ENCODE data around the gene VIPR2.

VIPR2 gene

GRCh38 chr7:159062569-159062968 lies 82.1 kb downstream of the VIPR2 start:
- no peak for DNase-seq

GRCh38 chr7:159061674-159062212 lies 82.9 kb downstream of the VIPR2 start:
- DNase-seq = no peak

- no peak for DNase-seq
Observed at GRCh38 chr7:159061209-159061608, 83.5 kb downstream of the VIPR2 start.

GRCh38 chr7:159060440-159060839 lies 84.2 kb downstream of the VIPR2 start:
- DNase-seq = no peak

GRCh38 chr7:159059629-159060028 lies 85.0 kb downstream of the VIPR2 start:
- DNase-seq = no peak

GRCh38 chr7:159057647-159058046 lies 87.0 kb downstream of the VIPR2 start:
- DNase-seq = no peak

- DNase-seq = no peak
Observed at GRCh38 chr7:159056737-159057136, 87.9 kb downstream of the VIPR2 start.

GRCh38 chr7:159051916-159052315 lies 92.8 kb downstream of the VIPR2 start:
- no peak for DNase-seq

- DNase-seq = no peak
Observed at GRCh38 chr7:159050704-159051103, 94.0 kb downstream of the VIPR2 start.

- no peak for DNase-seq
Observed at GRCh38 chr7:159049266-159050025, 95.2 kb downstream of the VIPR2 start.

GRCh38 chr7:159048656-159049055 lies 96.0 kb downstream of the VIPR2 start:
- DNase-seq = no peak

GRCh38 chr7:159047536-159047935 lies 97.1 kb downstream of the VIPR2 start:
- no peak for DNase-seq

- no peak for DNase-seq
Observed at GRCh38 chr7:159046300-159046699, 98.4 kb downstream of the VIPR2 start.

- no peak for DNase-seq
Observed at GRCh38 chr7:159045839-159046238, 98.8 kb downstream of the VIPR2 start.

- no peak for DNase-seq
Observed at GRCh38 chr7:159042581-159043101, 102.0 kb downstream of the VIPR2 start.

GRCh38 chr7:159042103-159042502 lies 102.6 kb downstream of the VIPR2 start:
- no peak for DNase-seq

- DNase-seq = no peak
Observed at GRCh38 chr7:159040912-159041711, 103.6 kb downstream of the VIPR2 start.

GRCh38 chr7:159040146-159040545 lies 104.5 kb downstream of the VIPR2 start:
- DNase-seq = no peak

- DNase-seq = no peak
Observed at GRCh38 chr7:159039716-159040115, 105.0 kb downstream of the VIPR2 start.

GRCh38 chr7:159038066-159038465 lies 106.6 kb downstream of the VIPR2 start:
- DNase-seq = no peak

GRCh38 chr7:159036916-159037605 lies 107.6 kb downstream of the VIPR2 start:
- DNase-seq = no peak

- DNase-seq = no peak
Observed at GRCh38 chr7:159035571-159036073, 109.0 kb downstream of the VIPR2 start.

GRCh38 chr7:159034988-159035387 lies 109.7 kb downstream of the VIPR2 start:
- DNase-seq = no peak

All from NCI-H1048 (cell line).